Activated naive CD8-positive, alpha-beta T cell treated with anti-CD3 and anti-CD28 coated beads, Interleukin-2, amount 50 U/mL, for 24 hours (primary cell): Measurements from ENCODE around the gene ERO1A.
A peak's percentile ranks its signal among the peaks of the same experiment; 100 is the strongest.

ENCODE experiments used
- ATAC-seq: fragments of 150-1000 bp; cut with Tn5 transposase; one replicate; pipeline ENCODE4 v1.10.0; 2021
- DNase-seq: peaks from one replicate; pipeline ENCODE4 v3.0.0; 2021
- H3K27ac Mint-ChIP-seq: one replicate; pipeline ENCODE4 v1.8.0; 2021; ENCODE audit warnings: mild to moderate bottlenecking, mixed read lengths
- H3K27me3 Mint-ChIP-seq: one replicate; pipeline ENCODE4 v1.8.0; 2021; ENCODE audit warnings: mixed read lengths
- H3K36me3 Mint-ChIP-seq: one replicate; pipeline ENCODE4 v1.8.0; 2021; ENCODE audit warnings: low read depth, mixed read lengths
- H3K4me1 Mint-ChIP-seq: one replicate; pipeline ENCODE4 v1.8.0; 2021; ENCODE audit warnings: mixed read lengths
- H3K4me3 Mint-ChIP-seq: one replicate; pipeline ENCODE4 v1.8.0; 2021; ENCODE audit warnings: mild to moderate bottlenecking, moderate library complexity, mixed read lengths
- H3K9me3 Mint-ChIP-seq: one replicate; pipeline ENCODE4 v1.8.0; 2021; ENCODE audit warnings: mixed read lengths

ERO1A gene

GRCh38 chr14:52683985-52684520 lies 11.3 kb downstream of the ERO1A start:
- ATAC-seq (no peak), DNase-seq (no peak)
- H3K4me1 Mint-ChIP-seq, result peaks cover 42% of the 10 kb centered on the region
- H3K36me3 Mint-ChIP-seq, result peaks cover 11% of the 10 kb centered on the region
- no peaks in the 10 kb centered on the region for H3K27me3 Mint-ChIP-seq
- no peak overlapping the region for H3K27ac Mint-ChIP-seq
- H3K4me3 Mint-ChIP-seq, result no peak overlapping the region
- no peaks in the 10 kb centered on the region for H3K9me3 Mint-ChIP-seq

- Mint-ChIP-seq H3K4me1 (no peaks in the 10 kb centered on the region), H3K4me3 (no peak overlapping the region), H3K27ac (no peak overlapping the region), H3K9me3 (no peaks in the 10 kb centered on the region), H3K27me3 (no peaks in the 10 kb centered on the region), H3K36me3 (peaks cover 40% of the 10 kb centered on the region)
- no peak for ATAC-seq
- no peak for DNase-seq
These were observed 16.8 kb downstream of the ERO1A start for GRCh38 chr14:52678591-52678990.

- no peak overlapping the region for H3K27ac Mint-ChIP-seq
- H3K4me1 Mint-ChIP-seq, result no peaks in the 10 kb centered on the region
- H3K9me3 Mint-ChIP-seq, result no peaks in the 10 kb centered on the region
- peaks cover 32% of the 10 kb centered on the region for H3K36me3 Mint-ChIP-seq
- ATAC-seq, result no peak
- DNase-seq, result no peak
- H3K4me3 Mint-ChIP-seq, result no peak overlapping the region
- H3K27me3 Mint-ChIP-seq, result no peaks in the 10 kb centered on the region
These were observed 31.5 kb downstream of the ERO1A start for GRCh38 chr14:52663850-52664249.

- no peak for DNase-seq
- Mint-ChIP-seq H3K27me3 (no peaks in the 10 kb centered on the region), H3K9me3 (no peaks in the 10 kb centered on the region)
These were observed 34.0 kb downstream of the ERO1A start for GRCh38 chr14:52661314-52661713.

GRCh38 chr14:52660832-52661231 lies 34.5 kb downstream of the ERO1A start:
- DNase-seq (no peak), ATAC-seq (no peak)
- H3K27me3 Mint-ChIP-seq, result no peaks in the 10 kb centered on the region
- H3K9me3 Mint-ChIP-seq, result no peaks in the 10 kb centered on the region
- peaks cover 43% of the 10 kb centered on the region for H3K36me3 Mint-ChIP-seq
- H3K4me3 Mint-ChIP-seq, result no peak overlapping the region
- H3K4me1 Mint-ChIP-seq, result no peaks in the 10 kb centered on the region
- H3K27ac Mint-ChIP-seq, result no peak overlapping the region

More at GRCh38 chr14:52661314-52661713, 34.0 kb downstream of the ERO1A start:
- no peaks in the 10 kb centered on the region for H3K4me1 Mint-ChIP-seq
- no peak for ATAC-seq
- H3K36me3 Mint-ChIP-seq, result peaks cover 44% of the 10 kb centered on the region
- H3K4me3 Mint-ChIP-seq, result no peak overlapping the region
- H3K27ac Mint-ChIP-seq, result no peak overlapping the region

GRCh38 chr14:52660325-52660724 lies 35.0 kb downstream of the ERO1A start:
- ATAC-seq, result no peak
- no peak overlapping the region for H3K4me3 Mint-ChIP-seq
- no peaks in the 10 kb centered on the region for H3K4me1 Mint-ChIP-seq
- H3K9me3 Mint-ChIP-seq, result no peaks in the 10 kb centered on the region
- H3K27me3 Mint-ChIP-seq, result no peaks in the 10 kb centered on the region
- DNase-seq, result no peak
- peaks cover 41% of the 10 kb centered on the region for H3K36me3 Mint-ChIP-seq
- no peak overlapping the region for H3K27ac Mint-ChIP-seq

GRCh38 chr14:52656905-52657304 lies 38.5 kb downstream of the ERO1A start:
- DNase-seq (no peak), ATAC-seq (no peak)
- Mint-ChIP-seq H3K9me3 (no peaks in the 10 kb centered on the region), H3K27ac (no peak overlapping the region), H3K36me3 (peaks cover 47% of the 10 kb centered on the region), H3K4me1 (no peaks in the 10 kb centered on the region), H3K4me3 (no peak overlapping the region), H3K27me3 (no peaks in the 10 kb centered on the region)

- DNase-seq (no peak), ATAC-seq (no peak)
- no peaks in the 10 kb centered on the region for H3K9me3 Mint-ChIP-seq
- no peaks in the 10 kb centered on the region for H3K4me1 Mint-ChIP-seq
- H3K4me3 Mint-ChIP-seq, result no peak overlapping the region
- peaks cover 51% of the 10 kb centered on the region for H3K36me3 Mint-ChIP-seq
- no peak overlapping the region for H3K27ac Mint-ChIP-seq
- H3K27me3 Mint-ChIP-seq, result no peaks in the 10 kb centered on the region
These were observed 44.6 kb downstream of the ERO1A start for GRCh38 chr14:52650774-52651173.

- Mint-ChIP-seq H3K4me3 (no peak overlapping the region), H3K4me1 (no peaks in the 10 kb centered on the region), H3K9me3 (no peaks in the 10 kb centered on the region), H3K36me3 (peaks cover 53% of the 10 kb centered on the region), H3K27ac (peak overlapping the region; percentile 9), H3K27me3 (no peaks in the 10 kb centered on the region)
- DNase-seq, result no peak
- no peak for ATAC-seq
These were observed 45.8 kb downstream of the ERO1A start for GRCh38 chr14:52649511-52649910.

GRCh38 chr14:52641745-52642144 lies 53.6 kb downstream of the ERO1A start:
- H3K27ac Mint-ChIP-seq, result no peak overlapping the region
- H3K36me3 Mint-ChIP-seq, result peaks cover 46% of the 10 kb centered on the region
- H3K9me3 Mint-ChIP-seq, result peaks cover 15% of the 10 kb centered on the region
- DNase-seq (no peak), ATAC-seq (no peak)
- H3K27me3 Mint-ChIP-seq, result no peaks in the 10 kb centered on the region
- H3K4me3 Mint-ChIP-seq, result no peak overlapping the region
- H3K4me1 Mint-ChIP-seq, result peaks cover 14% of the 10 kb centered on the region

- peak; percentile 98 for ATAC-seq
- Mint-ChIP-seq H3K27ac (peak overlapping the region; percentile 46), H3K4me3 (no peak overlapping the region), H3K36me3 (peaks cover 31% of the 10 kb centered on the region), H3K4me1 (peaks cover 14% of the 10 kb centered on the region), H3K9me3 (peaks cover 15% of the 10 kb centered on the region), H3K27me3 (no peaks in the 10 kb centered on the region)
- peak; percentile 27 for DNase-seq
These were observed 55.2 kb downstream of the ERO1A start for GRCh38 chr14:52640137-52640536.

- Mint-ChIP-seq H3K27ac (no peak overlapping the region), H3K9me3 (no peaks in the 10 kb centered on the region), H3K36me3 (no peaks in the 10 kb centered on the region), H3K4me3 (no peak overlapping the region), H3K4me1 (no peaks in the 10 kb centered on the region), H3K27me3 (peaks cover 2% of the 10 kb centered on the region)
- no peak for DNase-seq
- no peak for ATAC-seq
These were observed 75.7 kb downstream of the ERO1A start for GRCh38 chr14:52619687-52620086.

GRCh38 chr14:52618602-52619001 lies 76.8 kb downstream of the ERO1A start:
- Mint-ChIP-seq H3K36me3 (no peaks in the 10 kb centered on the region), H3K4me3 (no peak overlapping the region), H3K4me1 (no peaks in the 10 kb centered on the region), H3K27me3 (peaks cover 2% of the 10 kb centered on the region), H3K9me3 (no peaks in the 10 kb centered on the region), H3K27ac (no peak overlapping the region)
- ATAC-seq (no peak), DNase-seq (no peak)

GRCh38 chr14:52610187-52610586 lies 85.2 kb downstream of the ERO1A start:
- Mint-ChIP-seq H3K27ac (no peak overlapping the region), H3K9me3 (peaks cover 8% of the 10 kb centered on the region), H3K27me3 (no peaks in the 10 kb centered on the region), H3K36me3 (no peaks in the 10 kb centered on the region), H3K4me3 (no peak overlapping the region), H3K4me1 (no peaks in the 10 kb centered on the region)
- ATAC-seq, result no peak
- DNase-seq, result no peak

- no peaks in the 10 kb centered on the region for H3K36me3 Mint-ChIP-seq
- no peak overlapping the region for H3K27ac Mint-ChIP-seq
These were observed 85.8 kb downstream of the ERO1A start for GRCh38 chr14:52609445-52610044.

GRCh38 chr14:52607061-52607460 lies 88.3 kb downstream of the ERO1A start:
- Mint-ChIP-seq H3K27me3 (peaks cover 3% of the 10 kb centered on the region), H3K27ac (no peak overlapping the region), H3K4me3 (no peak overlapping the region), H3K9me3 (peaks cover 16% of the 10 kb centered on the region), H3K4me1 (no peaks in the 10 kb centered on the region), H3K36me3 (no peaks in the 10 kb centered on the region)
- no peak for DNase-seq
- no peak for ATAC-seq

More at GRCh38 chr14:52609445-52610044, 85.8 kb downstream of the ERO1A start:
- H3K4me3 Mint-ChIP-seq, result no peak overlapping the region
- no peaks in the 10 kb centered on the region for H3K4me1 Mint-ChIP-seq
- H3K9me3 Mint-ChIP-seq, result peaks cover 13% of the 10 kb centered on the region
- ATAC-seq (no peak), DNase-seq (no peak)
- peaks cover 1% of the 10 kb centered on the region for H3K27me3 Mint-ChIP-seq
